Tibial nerve (tissue), 4 donors: ENCODE results near the gene DCP2.

Source experiments
- EP300 ChIP-seq, 2 donors: sonication (generic); formaldehyde crosslinking; IDR thresholded peaks; one replicate each; pipeline ENCODE4 v1.6.1; 2017; ENCODE audit warnings: antibody characterized with exemption in 2 of 2, mild to moderate bottlenecking in 1 of 2
- POLR2A ChIP-seq, 2 donors: fragments of 450-650 bp; IDR thresholded peaks; one replicate each; pipeline ENCODE4 v1.6.1; 2017; ENCODE audit warnings: antibody characterized with exemption in 2 of 2, mild to moderate bottlenecking in 2 of 2, moderate library complexity in 2 of 2
- TF ChIP-seq, protein P1 (sequence below), 5 experiments: fragments of 200-600 bp in 3 of 5; fragments of 450-650 bp in 2 of 5; sonication (generic) in 3 of 5; IDR thresholded peaks; one replicate each; pipeline ENCODE4 v1.5.1; 2016 to 2019; ENCODE audit warnings: antibody characterized with exemption in 5 of 5, mild to moderate bottlenecking in 3 of 5, moderate library complexity in 2 of 5

DNA sequence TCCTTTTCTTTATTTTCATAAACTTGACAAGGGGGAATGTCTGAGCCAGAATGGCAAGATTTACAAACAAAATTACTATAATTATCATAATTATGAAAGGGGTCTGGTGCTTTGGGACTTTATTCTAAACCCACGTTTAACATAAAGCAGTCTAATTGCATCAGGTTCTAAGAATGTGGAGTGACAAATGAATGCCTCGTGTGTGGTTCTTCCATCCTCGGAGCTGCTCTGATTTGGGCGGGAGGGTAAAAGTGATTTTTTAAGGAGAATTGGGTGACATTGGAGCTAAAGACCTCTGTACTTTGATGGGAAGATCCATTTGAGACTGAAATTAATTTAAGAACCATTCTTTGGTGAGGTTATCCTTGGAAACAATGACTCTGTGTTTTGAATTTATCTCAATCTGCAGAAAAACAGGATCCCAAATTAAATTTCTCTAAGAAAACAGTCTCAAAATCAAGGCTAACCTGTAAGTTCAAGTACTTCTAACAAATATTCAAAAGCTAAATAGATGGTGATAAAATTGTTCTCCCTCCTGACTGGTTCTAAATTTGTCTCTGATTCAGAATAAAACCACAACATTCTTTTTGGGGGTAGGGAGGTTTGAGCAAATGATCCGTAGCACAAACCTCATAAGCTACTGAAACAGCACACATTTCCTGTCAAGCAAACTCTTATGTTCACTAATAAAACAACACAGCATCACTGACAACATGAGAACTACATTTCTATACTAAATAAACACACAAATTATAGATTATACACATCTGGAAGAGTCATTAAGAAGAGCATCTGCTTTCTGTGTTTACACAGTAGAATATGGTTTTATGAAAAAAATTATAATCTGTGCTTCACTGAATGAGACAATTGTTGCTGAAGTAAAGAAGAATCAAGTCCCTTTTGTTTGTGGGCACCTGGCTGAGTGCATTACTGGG lies 85.5 kb downstream of the DCP2 start:
- TF ChIP-seq, protein P1, sequence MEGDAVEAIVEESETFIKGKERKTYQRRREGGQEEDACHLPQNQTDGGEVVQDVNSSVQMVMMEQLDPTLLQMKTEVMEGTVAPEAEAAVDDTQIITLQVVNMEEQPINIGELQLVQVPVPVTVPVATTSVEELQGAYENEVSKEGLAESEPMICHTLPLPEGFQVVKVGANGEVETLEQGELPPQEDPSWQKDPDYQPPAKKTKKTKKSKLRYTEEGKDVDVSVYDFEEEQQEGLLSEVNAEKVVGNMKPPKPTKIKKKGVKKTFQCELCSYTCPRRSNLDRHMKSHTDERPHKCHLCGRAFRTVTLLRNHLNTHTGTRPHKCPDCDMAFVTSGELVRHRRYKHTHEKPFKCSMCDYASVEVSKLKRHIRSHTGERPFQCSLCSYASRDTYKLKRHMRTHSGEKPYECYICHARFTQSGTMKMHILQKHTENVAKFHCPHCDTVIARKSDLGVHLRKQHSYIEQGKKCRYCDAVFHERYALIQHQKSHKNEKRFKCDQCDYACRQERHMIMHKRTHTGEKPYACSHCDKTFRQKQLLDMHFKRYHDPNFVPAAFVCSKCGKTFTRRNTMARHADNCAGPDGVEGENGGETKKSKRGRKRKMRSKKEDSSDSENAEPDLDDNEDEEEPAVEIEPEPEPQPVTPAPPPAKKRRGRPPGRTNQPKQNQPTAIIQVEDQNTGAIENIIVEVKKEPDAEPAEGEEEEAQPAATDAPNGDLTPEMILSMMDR (IDR thresholded peaks at IDR 0.05) = no peak
- TF ChIP-seq POLR2A (IDR thresholded peaks at IDR 0.05) (no peak), EP300 (IDR thresholded peaks at IDR 0.05) (no peak)
